ENCODE results near the gene ANTKMT. TPM values are rescaled to one million over a fixed set of nuclear protein-coding genes. Genes with fewer than 3 reads are reported as not detected.

The ANTKMT gene
- total RNA-seq, 2 donors from 2014 or later, result 36.5 to 37.5 TPM

DNA sequence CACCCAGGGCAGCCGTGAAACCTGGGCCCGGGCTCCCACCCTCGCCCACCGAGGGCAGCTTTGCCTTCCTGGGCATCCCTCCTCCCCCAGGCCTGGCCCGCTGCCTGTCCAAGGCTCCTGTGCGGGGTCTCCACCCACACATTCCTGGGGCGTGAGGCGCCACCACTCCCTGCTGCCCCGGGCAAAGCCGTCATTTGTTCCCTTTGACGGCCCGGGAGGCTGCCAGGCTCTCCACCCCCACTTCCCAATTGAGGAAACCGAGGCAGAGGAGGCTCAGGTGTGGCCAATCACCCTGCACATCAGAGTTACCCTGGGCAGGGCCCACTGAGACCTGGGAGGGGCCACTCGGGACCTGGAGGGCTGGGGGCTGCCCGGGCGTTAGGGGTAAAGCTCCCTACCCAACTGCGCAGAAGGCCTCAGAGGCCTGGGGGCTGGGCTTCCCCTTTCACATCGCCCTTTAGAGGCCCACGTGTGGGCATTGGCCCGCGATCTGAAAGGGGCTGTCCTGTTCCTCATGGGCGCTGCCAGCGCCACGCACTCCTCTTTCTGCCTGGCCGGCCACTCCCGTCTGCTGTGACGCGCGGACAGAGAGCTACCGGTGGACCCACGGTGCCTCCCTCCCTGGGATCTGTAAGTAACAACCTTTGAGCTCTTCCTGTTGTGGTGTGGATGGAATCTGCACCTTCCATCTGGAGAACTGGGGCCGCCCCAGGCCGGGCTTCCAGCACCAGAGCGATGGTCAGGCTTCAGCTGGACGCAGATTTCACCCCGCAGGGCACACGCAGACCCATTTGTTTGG lies 39.8 kb downstream of the ANTKMT start, which contains the start of gene MSLN:
Gene MSLN (plus strand): TSS at position 190 of the 799 bp plus-strand sequence. CDS start 1,947 bp downstream, outside the sequence.
- Histone ChIP-seq H3K36me3 (no peaks in the 10 kb centered on the region), H3K27ac (no peak within 1 kb of the TSS), H3K9me3 (no peaks in the 10 kb centered on the region), H3K4me1 (no peaks in the 10 kb centered on the region), H3K4me3 (no peak within 1 kb of the TSS), H3K27me3 (no peaks in the 10 kb centered on the region)
- DNase-seq (ENCODE audit: low spot score), result no peak
- TF ChIP-seq CTCF (IDR thresholded peaks at IDR 0.05), result no peak

GRCh38 chr16:761625-762513 lies 40.9 kb downstream of the ANTKMT start:
- Histone ChIP-seq H3K4me1 (no peaks in the 10 kb centered on the region), H3K9me3 (no peaks in the 10 kb centered on the region), H3K27me3 (no peaks in the 10 kb centered on the region), H3K27ac (no peak overlapping the region), H3K4me3 (no peak overlapping the region), H3K36me3 (no peaks in the 10 kb centered on the region)
- TF ChIP-seq CTCF (IDR thresholded peaks at IDR 0.05), result no peak
- no peak for DNase-seq (ENCODE audit: low spot score)

DNA sequence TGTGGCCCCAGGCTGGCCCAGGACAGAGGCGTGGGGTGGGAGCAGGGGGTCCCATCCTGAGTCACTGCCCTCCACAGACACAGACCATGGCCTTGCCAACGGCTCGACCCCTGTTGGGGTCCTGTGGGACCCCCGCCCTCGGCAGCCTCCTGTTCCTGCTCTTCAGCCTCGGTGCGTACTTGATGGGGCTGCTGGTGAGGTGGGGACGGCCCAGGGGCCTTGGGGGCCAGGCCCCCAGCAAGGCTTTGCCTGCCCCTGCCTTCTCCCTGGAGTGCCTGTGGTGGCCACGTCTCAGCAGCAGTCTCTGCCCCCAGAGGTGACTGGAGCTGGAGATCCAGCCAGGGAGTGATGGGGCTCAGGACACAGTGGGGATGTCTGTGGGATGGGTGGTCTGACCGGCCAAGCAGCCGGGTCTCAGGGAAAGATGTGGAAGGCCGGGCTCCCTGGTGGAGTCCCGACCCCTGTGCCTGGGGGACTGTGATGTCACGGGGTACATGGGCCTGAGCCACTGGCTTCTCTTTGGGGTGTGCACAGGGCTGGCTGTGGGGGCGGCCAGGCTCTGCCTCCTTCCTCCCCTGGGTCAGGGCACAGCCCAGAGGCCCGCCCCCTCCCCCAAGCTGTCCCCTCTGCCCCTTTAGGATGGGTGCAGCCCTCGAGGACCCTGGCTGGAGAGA lies 41.8 kb downstream of the ANTKMT start:
- Histone ChIP-seq H3K9me3 (no peaks in the 10 kb centered on the region), H3K4me1 (no peaks in the 10 kb centered on the region), H3K27me3 (no peaks in the 10 kb centered on the region), H3K4me3 (no peak overlapping the region), H3K36me3 (no peaks in the 10 kb centered on the region), H3K27ac (no peak overlapping the region)
- no peak for DNase-seq (ENCODE audit: low spot score)
- no peak for TF ChIP-seq CTCF (IDR thresholded peaks at IDR 0.05)

- H3K27me3 ChIP-seq, result no peaks in the 10 kb centered on the region
- DNase-seq (ENCODE audit: low spot score), result no peak
Measured at GRCh38 chr16:763369-764183, 42.6 kb downstream of the ANTKMT start.

More at GRCh38 chr16:763369-764183, 42.6 kb downstream of the ANTKMT start:
- Histone ChIP-seq H3K4me3 (no peak overlapping the region), H3K9me3 (no peaks in the 10 kb centered on the region), H3K27ac (no peak overlapping the region), H3K4me1 (no peaks in the 10 kb centered on the region), H3K36me3 (no peaks in the 10 kb centered on the region)
- no peak for TF ChIP-seq CTCF (IDR thresholded peaks at IDR 0.05)

Data from right atrium auricular region (tissue), 2 donors.